ENCODE data around the gene KRTAP9-6. TPM values are rescaled to one million over a fixed set of nuclear protein-coding genes. Genes with fewer than 3 reads are reported as not detected.

Gene KRTAP9-6
- total and polyA plus RNA-seq, 9 of the 15 experiments (the other 6 are each of a cell fraction or from before 2014, with no cell fraction given) = not detected

- H4K20me1 ChIP-seq (replicated peaks; ENCODE audit: control insufficient read depth, insufficient read depth, low read length) = no peaks in the 10 kb centered on the region
- no peaks in the 10 kb centered on the region for H3K36me3 ChIP-seq (ENCODE audit: control insufficient read depth, insufficient read depth, low read length)
- no peaks in the 10 kb centered on the region for H3K79me2 ChIP-seq (ENCODE audit: control insufficient read depth, insufficient read depth, low read length)
- no peak for FAIRE-seq
- H3K27ac ChIP-seq (ENCODE audit: extremely low read depth, low read depth, low read length) = no peak overlapping the region
- ChIA-PET POLR2A (interaction anchor here (0.6 kb wide), 1 partner anchor 636 kb away, joined by 3 read pairs; the partner anchor contains the start of gene KRT222), CTCF (ENCODE audit: low intra/inter-chr PET ratio) (no interaction called here)
- no peak for DNase-seq (ENCODE audit: extremely low read depth in 1 of 4, low spot score in 3 of 4)
- H3K9ac ChIP-seq (ENCODE audit: insufficient read depth in 1 of 2, low read depth in 2 of 2, low read length in 2 of 2) = no peak overlapping the region
- H3K9me1 ChIP-seq (ENCODE audit: control insufficient read depth, insufficient read depth, low read length) = no peaks in the 10 kb centered on the region
- H3K27me3 ChIP-seq (ENCODE audit: control insufficient read depth in 2 of 2, insufficient read depth in 2 of 2, low read length in 2 of 2) = peaks cover 0 to 27% of the 10 kb centered on the region in 2 experiments; a peak in 2 of 5 replicates
- 0% methylated on average over 5 of the region's 5 CpGs for WGBS (ENCODE audit: insufficient coverage, low coverage, missing lambda C conversion rate)
- H3K4me3 ChIP-seq = no peak overlapping the region
- TF ChIP-seq MAFF (IDR thresholded peaks at IDR 0.05; ENCODE audit: low read length) = no peak
- no peak for TF ChIP-seq MYNN (IDR thresholded peaks at IDR 0.05)
- TF ChIP-seq MYNN (CRISPR knock-in tag; IDR thresholded peaks at IDR 0.05) = no peak
- no peak for TF ChIP-seq BCL6 (CRISPR knock-in tag; IDR thresholded peaks at IDR 0.05)
- no peak for TF ChIP-seq CHD2 (IDR thresholded peaks at IDR 0.05; ENCODE audit: low read depth, low read length)
- TF ChIP-seq BRD9 (IDR thresholded peaks at IDR 0.05; ENCODE audit: low read depth, partially characterized antibody) = no peak
- no peak for TF ChIP-seq ZBTB17 (CRISPR knock-in tag; IDR thresholded peaks at IDR 0.05)
- in situ Hi-C loops (cut with MboI) (no loop called here), intact Hi-C loops (cut with micrococcal nuclease) (no loop called here)
- no peaks in the 10 kb centered on the region for H3K9me3 ChIP-seq (replicated peaks; ENCODE audit: control insufficient read depth, insufficient read depth, low read depth, low read length)
- no peak for ATAC-seq
- no peaks in the 10 kb centered on the region for H3K4me1 ChIP-seq (replicated peaks in 1 of 2; ENCODE audit: control insufficient read depth in 2 of 2, insufficient read depth in 2 of 2, low read length in 2 of 2)
- no peak overlapping the region for H2AFZ ChIP-seq (ENCODE audit: low read depth, low read length)
- no TSS peak for BruUV-seq (replicated peaks)
- no peak overlapping the region for H3K4me2 ChIP-seq (ENCODE audit: insufficient read depth, low read length)
These were observed 36.1 kb downstream of the KRTAP9-6 start for GRCh38 chr17:41301204-41301790.
